GM13977 (cell line): ENCODE data around the gene PBX1.

Experiments used
- DNase-seq: peaks from one replicate; pipeline ENCODE4 v3.0.0; 2012; ENCODE audit warnings: low spot score
- in situ Hi-C: fragments of 300-500 bp; cut with MboI; formaldehyde crosslinking; loops from one replicate; pipeline ENCODE4 v1.12.0; 2022; ENCODE audit warnings: low sequenced_read_pairs, low pct_unique_long_range_greater_than_20kb, mixed read lengths, inconsistent platforms; ENCODE audit not compliant: unreplicated experiment
- TF ChIP-seq, protein P1 (sequence below): IDR thresholded peaks from 2 replicates; pipeline ENCODE4 v1.5.1; 2012; ENCODE audit warnings: mild to moderate bottlenecking, control low read depth; ENCODE audit not compliant: insufficient read depth; ENCODE audit errors: extremely low read depth, missing control alignments

PBX1 gene

DNA sequence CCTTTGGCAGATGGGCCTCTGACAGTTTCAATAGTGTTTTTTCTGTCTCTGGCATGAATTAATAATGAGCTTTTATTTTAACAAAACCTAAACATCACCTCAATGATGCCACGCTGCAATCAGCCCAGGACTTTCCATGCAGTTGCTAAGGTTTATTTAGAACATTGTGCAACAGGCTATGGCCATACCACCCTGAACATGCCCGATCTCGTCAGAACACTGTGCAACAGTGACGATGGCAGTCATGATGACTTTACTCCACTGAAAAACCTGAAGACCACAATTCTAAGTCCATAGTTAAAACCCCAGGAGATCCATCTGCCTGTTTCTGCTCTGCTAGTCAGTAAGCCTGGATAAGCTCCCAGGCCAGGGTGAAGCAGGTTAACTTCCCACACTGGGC is 310.0 kb downstream of the PBX1 start:
- TF ChIP-seq, protein P1, sequence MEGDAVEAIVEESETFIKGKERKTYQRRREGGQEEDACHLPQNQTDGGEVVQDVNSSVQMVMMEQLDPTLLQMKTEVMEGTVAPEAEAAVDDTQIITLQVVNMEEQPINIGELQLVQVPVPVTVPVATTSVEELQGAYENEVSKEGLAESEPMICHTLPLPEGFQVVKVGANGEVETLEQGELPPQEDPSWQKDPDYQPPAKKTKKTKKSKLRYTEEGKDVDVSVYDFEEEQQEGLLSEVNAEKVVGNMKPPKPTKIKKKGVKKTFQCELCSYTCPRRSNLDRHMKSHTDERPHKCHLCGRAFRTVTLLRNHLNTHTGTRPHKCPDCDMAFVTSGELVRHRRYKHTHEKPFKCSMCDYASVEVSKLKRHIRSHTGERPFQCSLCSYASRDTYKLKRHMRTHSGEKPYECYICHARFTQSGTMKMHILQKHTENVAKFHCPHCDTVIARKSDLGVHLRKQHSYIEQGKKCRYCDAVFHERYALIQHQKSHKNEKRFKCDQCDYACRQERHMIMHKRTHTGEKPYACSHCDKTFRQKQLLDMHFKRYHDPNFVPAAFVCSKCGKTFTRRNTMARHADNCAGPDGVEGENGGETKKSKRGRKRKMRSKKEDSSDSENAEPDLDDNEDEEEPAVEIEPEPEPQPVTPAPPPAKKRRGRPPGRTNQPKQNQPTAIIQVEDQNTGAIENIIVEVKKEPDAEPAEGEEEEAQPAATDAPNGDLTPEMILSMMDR: no peak
- in situ Hi-C loops: no loop called here

DNA sequence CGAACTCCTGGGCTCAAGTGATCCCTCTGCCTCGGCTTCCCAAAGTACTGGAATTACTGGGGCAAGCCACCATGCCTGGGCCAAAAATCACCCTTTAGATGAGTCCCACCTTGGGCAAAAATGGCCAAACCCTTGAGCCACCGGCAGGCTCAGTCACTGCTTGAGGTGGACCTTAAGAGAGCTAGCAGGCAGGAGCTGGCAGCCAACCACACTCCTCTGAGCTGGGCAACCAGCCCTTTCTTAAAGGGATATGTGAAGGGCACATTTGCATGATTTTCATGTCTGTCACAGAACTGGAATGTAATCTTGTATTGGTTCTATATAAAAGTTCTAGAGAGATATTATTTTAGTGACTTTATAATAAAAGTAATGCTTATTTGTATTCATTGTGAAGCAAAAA is 316.5 kb downstream of the PBX1 start:
- no peak for DNase-seq
- in situ Hi-C loops: no loop called here
- TF ChIP-seq, protein P1: no peak

More for the DNA sequence above, 310.0 kb downstream of the PBX1 start:
- no peak for DNase-seq

DNA sequence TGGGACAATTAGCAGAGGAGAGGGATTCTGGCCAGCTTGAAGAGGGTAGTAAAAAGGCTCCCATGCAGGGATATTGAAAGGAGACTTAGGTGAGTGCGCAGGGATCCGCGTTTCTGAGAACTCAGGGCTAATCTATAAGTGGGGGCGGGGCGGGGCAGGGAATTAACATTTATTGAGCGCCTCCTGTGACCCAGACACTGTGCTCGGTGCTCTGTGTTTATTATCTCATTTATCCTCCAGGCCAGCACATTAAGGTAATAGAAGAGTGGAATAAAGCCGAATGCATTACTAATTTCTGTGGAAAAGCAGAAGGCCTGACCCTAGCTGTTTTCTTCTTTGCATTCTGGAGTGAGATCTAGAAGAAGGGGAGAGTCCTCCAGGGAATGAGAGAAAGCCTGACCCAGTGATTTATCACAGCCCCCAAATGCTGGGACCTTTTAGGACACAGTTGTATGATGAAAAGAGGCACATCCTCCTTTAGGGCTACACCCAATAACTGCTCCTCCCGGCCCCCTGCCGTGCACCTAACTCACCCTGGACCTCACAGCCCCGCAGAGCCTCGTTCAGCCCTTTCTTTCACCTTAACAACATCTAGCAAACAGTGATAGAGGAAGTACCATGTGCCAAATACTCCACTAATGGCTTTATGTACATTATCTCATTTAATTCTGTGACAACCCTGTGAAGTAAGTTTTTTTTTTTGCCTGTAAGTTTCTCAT is 317.6 kb downstream of the PBX1 start:
- no peak for DNase-seq
- TF ChIP-seq, protein P1: no peak
- in situ Hi-C loops: no loop called here

DNA sequence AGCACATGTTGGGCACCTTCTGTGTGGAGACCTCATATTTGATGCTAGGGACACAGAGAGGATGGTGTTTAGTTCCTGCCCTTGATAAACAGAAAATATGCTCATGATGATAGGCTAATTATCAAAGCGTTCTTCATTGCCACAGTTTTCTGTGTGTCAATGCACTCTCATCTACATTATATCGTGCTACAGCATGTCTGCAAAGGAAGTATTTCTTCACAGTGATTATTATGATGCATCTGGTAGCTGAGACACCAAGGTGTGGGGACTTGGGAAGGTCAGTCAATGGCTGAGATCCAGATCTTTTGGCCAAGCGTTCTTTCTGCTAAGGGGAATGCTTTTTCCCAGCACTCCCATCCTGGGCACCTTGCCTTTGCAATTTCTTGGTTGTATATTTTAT is 321.2 kb downstream of the PBX1 start:
- DNase-seq: no peak
- in situ Hi-C loops: no loop called here
- TF ChIP-seq, protein P1: no peak

DNA sequence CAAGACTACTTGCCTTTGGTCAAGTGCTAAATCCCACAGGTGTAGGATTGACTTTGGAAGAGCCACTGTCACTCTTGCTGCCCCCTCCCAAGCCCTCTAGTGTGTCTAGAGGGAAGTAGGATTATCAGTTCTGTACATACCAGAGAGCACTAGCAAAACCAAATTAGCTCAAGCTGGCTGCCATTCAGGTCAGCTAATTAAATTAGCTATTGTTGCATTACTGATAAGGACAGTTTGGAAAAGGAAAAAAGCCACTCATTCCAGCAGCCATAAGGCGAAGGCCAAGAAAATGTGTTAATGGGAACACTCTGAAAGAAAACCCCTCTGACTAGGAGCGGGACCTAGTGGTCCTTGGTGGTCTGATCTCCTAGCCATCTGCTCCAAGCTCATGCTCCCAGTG is 321.7 kb downstream of the PBX1 start:
- DNase-seq: no peak
- in situ Hi-C loops: no loop called here
- TF ChIP-seq, protein P1: no peak

DNA sequence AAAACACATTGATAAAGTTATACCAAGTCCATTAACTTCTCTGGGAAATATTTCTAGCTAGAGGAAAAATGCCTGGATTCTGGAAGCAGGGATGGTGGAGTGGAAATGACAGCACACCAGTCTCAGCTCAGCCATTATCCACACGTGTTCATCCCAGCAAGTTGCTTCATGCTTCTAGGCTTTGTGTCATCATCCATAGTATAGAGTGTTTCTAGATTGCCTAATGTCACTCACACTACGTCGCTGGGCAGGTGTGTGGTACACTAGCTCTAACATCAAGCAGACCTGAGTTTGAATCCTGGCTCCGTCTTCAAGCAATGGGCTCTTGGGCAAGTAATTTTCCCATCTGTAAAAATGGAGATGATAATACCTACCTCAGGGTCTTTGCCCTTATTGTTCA is 326.3 kb downstream of the PBX1 start:
- in situ Hi-C loops: no loop called here
- TF ChIP-seq, protein P1: no peak
- no peak for DNase-seq
